Retinal pigment epithelial cell (primary cell): ENCODE results near the gene SLC8A1.

ENCODE experiments used
- DNase-seq: peaks from one replicate; pipeline ENCODE4 v3.0.0-alpha.2; 2010; ENCODE audit warnings: low read depth
- H3K4me3 ChIP-seq: 2 replicates; pipeline ENCODE4 v1.5.1; 2011; ENCODE audit warnings: mild to moderate bottlenecking, low read length, control low read depth, moderate library complexity
- CTCF ChIP-seq: conservative IDR thresholded peaks from 2 replicates; pipeline ENCODE4 v1.5.1; 2011; ENCODE audit warnings: low read depth, low read length, control low read depth, inconsistent platforms

Gene SLC8A1

GRCh38 chr2:40395169-40396073, 56.5 kb downstream of the SLC8A1 start:
- DNase-seq = no peak
- TF ChIP-seq CTCF = no peak
- no peak overlapping the region for H3K4me3 ChIP-seq

- TF ChIP-seq CTCF = no peak
- no peak overlapping the region for H3K4me3 ChIP-seq
- DNase-seq = no peak
Measured at GRCh38 chr2:40394597-40394996, 57.3 kb downstream of the SLC8A1 start.

GRCh38 chr2:40394031-40394430, 57.9 kb downstream of the SLC8A1 start:
- no peak for DNase-seq
- no peak for TF ChIP-seq CTCF
- no peak overlapping the region for H3K4me3 ChIP-seq

GRCh38 chr2:40388161-40388560, 63.7 kb downstream of the SLC8A1 start:
- no peak overlapping the region for H3K4me3 ChIP-seq
- DNase-seq = no peak
- TF ChIP-seq CTCF = no peak

GRCh38 chr2:40386177-40386576, 65.7 kb downstream of the SLC8A1 start:
- no peak for DNase-seq
- no peak overlapping the region for H3K4me3 ChIP-seq
- no peak for TF ChIP-seq CTCF

GRCh38 chr2:40384714-40385113, 67.2 kb downstream of the SLC8A1 start:
- DNase-seq = peak; percentile 67
- H3K4me3 ChIP-seq = no peak overlapping the region
- TF ChIP-seq CTCF = no peak

- H3K4me3 ChIP-seq = no peak overlapping the region
- no peak for DNase-seq
- no peak for TF ChIP-seq CTCF
Measured at GRCh38 chr2:40384233-40384632, 67.7 kb downstream of the SLC8A1 start.
